ENCODE measurements around the gene UBAC1.

UBAC1 gene

DNA sequence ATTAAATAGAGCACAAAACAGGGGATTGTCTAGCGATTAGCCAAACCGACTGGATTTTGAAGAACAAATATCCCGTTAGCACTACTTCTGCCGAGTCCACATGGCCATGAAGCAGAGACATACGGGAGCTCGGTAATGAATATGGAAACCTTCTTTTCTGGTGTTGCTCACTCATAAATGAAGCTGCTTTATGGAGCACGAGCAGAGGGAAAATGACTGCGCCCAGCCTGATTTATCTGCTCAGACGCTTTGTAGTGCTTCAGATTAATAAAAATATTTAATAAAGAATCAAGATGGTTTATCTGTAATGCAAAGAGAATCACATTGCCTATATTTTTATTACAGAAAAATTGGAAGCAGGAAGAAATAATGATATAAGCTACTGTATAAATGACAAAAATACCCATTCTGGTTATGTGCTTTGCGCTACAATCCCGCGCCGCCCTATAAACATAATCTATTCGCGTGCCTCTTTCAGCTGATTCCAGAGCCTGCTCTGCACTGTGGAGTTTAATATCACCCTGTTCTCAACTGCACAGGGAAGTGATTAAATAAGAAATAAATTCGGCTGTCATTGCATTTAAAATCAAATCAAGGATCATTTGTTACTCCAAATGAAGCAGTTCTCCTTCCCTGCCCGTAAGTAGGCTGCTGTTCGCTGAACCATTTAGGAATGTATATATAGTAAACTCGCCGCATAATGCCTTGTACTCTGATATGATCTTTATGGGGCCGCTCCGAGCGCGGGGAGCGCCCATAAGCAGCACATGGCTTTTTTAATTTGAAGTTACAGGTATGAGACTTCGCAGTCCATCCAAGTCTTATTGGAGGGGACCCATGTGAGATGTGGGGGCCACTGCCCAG, 22.3 kb upstream of the UBAC1 start:
- TF ChIP-seq, protein P1, sequence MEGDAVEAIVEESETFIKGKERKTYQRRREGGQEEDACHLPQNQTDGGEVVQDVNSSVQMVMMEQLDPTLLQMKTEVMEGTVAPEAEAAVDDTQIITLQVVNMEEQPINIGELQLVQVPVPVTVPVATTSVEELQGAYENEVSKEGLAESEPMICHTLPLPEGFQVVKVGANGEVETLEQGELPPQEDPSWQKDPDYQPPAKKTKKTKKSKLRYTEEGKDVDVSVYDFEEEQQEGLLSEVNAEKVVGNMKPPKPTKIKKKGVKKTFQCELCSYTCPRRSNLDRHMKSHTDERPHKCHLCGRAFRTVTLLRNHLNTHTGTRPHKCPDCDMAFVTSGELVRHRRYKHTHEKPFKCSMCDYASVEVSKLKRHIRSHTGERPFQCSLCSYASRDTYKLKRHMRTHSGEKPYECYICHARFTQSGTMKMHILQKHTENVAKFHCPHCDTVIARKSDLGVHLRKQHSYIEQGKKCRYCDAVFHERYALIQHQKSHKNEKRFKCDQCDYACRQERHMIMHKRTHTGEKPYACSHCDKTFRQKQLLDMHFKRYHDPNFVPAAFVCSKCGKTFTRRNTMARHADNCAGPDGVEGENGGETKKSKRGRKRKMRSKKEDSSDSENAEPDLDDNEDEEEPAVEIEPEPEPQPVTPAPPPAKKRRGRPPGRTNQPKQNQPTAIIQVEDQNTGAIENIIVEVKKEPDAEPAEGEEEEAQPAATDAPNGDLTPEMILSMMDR (IDR thresholded peaks at IDR 0.05; ENCODE audit: borderline replicate concordance, insufficient read depth, low read depth, low read length), result no peak
- no peak overlapping the region for H3K4me3 ChIP-seq (ENCODE audit: low read depth, low read length)

DNA sequence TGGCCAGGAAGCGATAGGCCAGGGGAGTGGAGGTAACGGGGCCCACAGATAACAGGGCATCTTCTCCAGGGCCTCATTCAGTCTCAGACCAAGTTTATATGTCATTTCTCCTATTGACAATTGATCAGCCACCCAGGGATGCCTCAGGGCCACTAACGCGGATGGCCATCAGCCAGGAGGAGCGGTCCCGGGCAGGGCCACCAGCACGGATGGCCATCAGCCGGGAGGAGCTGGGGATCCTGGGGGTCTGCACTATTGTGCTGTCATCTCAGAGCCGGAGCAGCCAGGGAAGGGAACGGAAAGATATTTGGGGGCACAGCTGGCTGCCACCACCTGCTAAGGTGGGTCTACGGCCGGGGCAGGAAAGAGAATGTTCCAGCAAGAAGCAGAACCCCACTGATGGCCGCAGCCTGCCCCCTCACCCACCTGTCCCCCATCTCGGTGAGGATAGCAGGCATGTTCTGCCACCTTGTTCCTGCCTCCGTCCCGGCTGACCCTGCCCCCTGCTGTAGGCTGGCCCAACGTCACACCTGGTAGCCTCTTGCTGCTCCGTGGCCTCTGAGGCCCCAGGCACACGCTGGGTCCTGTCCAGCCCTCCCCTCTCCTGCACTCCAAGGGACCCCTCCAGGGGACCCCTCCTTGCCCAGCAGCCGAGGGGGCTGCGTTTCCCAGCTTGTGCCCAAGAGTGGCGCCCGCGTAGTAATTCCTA, 21.5 kb upstream of the UBAC1 start:
- no peak overlapping the region for H3K4me3 ChIP-seq (ENCODE audit: low read depth, low read length)

DNA sequence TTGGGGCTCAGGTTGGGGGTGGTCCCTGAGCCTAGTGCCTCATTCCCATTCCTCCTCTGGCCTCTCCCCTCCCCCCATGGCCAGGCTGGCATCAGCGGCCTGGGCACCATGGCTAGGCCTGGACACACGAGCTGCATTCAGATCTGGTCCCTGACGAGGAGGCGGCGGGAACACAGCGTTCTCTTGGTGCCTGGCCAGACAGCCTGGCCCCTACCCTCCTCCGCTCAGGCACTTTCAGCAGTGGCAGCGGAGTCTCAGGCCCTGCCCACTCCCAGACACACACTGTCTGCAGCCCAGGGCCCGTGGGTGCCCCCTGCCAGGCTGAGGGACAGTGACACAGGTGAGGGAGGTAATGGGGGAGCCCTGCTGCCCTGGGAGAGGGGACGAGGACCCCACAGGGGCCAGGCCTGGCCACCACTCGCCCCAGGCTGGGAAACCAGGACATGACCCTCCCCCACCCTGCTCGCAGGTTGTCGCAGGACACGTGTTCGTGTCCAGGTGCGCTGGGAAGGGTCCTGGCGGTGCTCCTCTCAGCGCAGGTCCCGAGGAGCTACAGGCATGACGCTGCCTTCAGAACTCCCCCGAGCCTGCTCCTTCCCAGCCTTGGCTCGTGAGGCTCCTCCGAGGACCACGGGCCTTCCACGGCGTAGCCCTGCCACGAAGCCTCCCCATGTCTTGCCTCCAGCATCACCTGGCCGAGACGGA, 19.9 kb upstream of the UBAC1 start:
- TF ChIP-seq, protein P1 (IDR thresholded peaks at IDR 0.05; ENCODE audit: borderline replicate concordance, insufficient read depth, low read depth, low read length), result no peak

More for the DNA sequence above, 21.5 kb upstream of the UBAC1 start:
- TF ChIP-seq, protein P1 (IDR thresholded peaks at IDR 0.05; ENCODE audit: borderline replicate concordance, insufficient read depth, low read depth, low read length), result no peak

DNA sequence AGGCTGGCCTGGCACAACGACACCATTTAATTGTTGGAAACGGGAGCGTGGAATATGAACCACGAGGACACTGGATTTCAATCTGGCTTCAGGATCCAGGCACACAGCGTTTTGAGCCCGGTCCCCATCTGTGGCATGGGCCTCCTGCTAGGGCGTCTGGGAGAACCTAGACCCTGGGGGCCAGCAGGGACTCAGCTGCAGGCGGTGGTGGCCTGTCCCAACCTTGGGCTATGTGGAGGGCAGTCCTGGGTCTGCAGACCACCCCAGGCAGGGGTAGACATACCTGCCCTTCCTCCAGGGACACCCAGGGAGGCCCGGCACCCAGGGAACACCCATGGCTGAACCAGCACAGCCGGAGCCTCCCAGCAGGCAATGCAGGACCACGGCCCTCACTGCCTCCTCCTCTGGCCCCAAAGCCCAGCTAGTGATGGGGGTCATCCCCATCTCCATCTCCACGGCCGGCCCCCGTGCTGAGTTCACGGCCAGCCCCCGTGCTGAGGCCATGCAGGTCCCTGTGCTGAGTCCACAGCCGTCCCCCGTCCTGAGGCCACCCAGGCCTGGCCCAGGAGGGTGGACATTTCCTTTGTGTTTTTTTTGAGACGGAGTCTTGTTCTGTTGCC, 18.5 kb upstream of the UBAC1 start:
- TF ChIP-seq, protein P1 (IDR thresholded peaks at IDR 0.05; ENCODE audit: borderline replicate concordance, insufficient read depth, low read depth, low read length), result no peak
- no peak overlapping the region for H3K4me3 ChIP-seq (ENCODE audit: low read depth, low read length)

More for the DNA sequence above, 19.9 kb upstream of the UBAC1 start:
- no peak overlapping the region for H3K4me3 ChIP-seq (ENCODE audit: low read depth, low read length)

DNA sequence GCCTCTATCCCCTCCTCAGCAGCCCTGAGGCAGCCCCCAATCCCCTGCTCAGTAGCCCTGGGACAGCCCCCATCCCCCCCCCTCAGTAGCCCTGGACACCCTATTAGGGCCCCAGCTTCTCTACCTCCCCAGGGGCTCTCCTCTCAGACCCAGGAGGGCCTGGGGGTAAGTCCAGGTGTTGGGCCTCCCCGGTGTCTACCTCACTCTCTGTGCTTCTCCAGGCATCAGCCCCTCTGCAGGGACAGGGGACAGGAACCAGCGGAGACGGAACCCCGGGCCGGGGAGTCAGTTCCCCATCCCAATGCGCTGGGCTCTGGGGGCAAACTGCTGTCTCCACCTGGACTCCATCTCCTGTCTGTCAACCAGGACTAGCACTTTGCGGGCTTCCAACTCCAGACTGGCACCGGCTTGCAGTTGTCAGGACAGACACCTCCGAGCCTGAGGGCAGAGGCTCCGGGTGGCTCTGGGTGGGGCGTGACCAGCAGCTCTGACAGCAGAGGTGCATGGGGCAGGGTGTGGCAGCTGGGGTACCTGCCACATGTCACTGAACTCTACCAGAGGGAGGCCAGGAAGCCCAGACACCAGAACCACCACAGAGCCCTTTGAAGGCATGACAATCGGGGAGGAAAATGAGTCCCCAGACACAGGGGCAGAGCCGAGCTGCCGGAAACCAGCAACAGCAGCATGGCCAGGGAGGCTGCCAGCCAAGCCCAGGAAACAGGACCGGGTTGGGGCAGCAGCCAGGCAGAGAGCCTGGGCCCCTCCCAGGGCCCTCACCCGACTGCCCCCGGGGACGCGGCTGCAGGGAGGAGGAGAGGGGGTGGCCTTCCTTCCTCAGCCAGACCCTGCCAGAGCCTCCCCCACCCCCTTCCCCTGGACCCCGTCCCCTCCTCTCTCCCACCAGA, 17.7 kb upstream of the UBAC1 start:
- TF ChIP-seq, protein P1 (IDR thresholded peaks at IDR 0.05; ENCODE audit: borderline replicate concordance, insufficient read depth, low read depth, low read length), result no peak
- H3K4me3 ChIP-seq (ENCODE audit: low read depth, low read length), result no peak overlapping the region

DNA sequence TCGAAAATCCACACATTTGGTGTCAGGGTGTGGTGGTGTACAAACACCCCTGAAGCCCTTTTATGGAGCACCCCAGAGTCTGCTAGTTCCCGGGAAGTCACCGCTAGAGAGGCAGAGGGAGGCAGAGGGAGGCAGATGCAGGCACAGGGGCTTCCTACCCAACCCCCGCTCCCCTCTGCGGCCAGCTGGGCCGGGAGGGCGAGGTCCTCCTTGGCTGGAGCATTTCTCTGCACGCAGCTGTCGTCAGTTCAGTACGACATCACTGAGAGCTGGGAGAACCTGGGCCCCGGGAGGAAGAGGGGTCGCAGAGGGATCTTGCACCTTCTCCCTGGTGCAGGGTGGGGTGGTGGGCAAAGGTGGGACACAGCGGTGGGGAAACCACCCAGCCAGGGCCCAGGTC, 15.8 kb upstream of the UBAC1 start:
- TF ChIP-seq, protein P1 (IDR thresholded peaks at IDR 0.05; ENCODE audit: borderline replicate concordance, insufficient read depth, low read depth, low read length), result no peak

More for the DNA sequence above, 15.8 kb upstream of the UBAC1 start:
- H3K4me3 ChIP-seq (ENCODE audit: low read depth, low read length), result no peak overlapping the region

Measured in GM12875 (cell line).